Uterus (tissue), 2 donors: ENCODE results near the gene FOXD2.

Experiments
- POLR2A ChIP-seq, 2 donors: fragments of 450-650 bp; IDR thresholded peaks; one replicate each; pipeline ENCODE4 v1.6.1; 2016; ENCODE audit warnings: antibody characterized with exemption in 2 of 2, mild to moderate bottlenecking in 1 of 2, moderate library complexity in 1 of 2
- TF ChIP-seq, protein P1 (sequence below), 4 experiments: fragments of 200-600 bp in 2 of 4; fragments of 450-650 bp in 2 of 4; sonication (generic) in 2 of 4; IDR thresholded peaks; one replicate each; pipeline ENCODE4 v1.5.1; 2016 to 2019; ENCODE audit warnings: antibody characterized with exemption in 4 of 4, mild to moderate bottlenecking in 2 of 4, moderate library complexity in 1 of 4

DNA sequence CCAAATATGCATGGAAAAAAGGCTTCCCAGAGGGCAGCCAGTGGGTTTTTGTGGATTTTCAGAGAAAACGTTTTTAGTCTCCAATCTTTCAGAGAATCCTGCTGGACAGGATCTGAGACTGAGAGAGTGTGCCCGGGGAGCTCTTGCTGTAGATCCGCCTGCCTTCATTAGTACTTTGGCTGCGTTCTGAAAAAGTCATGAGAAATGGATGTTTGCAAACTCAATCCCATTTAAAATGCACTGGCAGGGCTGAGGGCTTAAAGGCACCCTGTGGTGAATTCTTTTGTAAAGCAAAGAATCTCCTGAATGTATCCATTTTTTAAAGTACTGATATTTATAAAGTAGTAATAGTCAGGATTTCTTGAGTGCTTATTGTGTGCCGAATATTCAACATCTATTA lies 22.2 kb downstream of the FOXD2 start:
- TF ChIP-seq, protein P1, sequence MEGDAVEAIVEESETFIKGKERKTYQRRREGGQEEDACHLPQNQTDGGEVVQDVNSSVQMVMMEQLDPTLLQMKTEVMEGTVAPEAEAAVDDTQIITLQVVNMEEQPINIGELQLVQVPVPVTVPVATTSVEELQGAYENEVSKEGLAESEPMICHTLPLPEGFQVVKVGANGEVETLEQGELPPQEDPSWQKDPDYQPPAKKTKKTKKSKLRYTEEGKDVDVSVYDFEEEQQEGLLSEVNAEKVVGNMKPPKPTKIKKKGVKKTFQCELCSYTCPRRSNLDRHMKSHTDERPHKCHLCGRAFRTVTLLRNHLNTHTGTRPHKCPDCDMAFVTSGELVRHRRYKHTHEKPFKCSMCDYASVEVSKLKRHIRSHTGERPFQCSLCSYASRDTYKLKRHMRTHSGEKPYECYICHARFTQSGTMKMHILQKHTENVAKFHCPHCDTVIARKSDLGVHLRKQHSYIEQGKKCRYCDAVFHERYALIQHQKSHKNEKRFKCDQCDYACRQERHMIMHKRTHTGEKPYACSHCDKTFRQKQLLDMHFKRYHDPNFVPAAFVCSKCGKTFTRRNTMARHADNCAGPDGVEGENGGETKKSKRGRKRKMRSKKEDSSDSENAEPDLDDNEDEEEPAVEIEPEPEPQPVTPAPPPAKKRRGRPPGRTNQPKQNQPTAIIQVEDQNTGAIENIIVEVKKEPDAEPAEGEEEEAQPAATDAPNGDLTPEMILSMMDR (IDR thresholded peaks at IDR 0.05) = no peak
- no peak for TF ChIP-seq POLR2A (IDR thresholded peaks at IDR 0.05)
